SK-N-SH treated with all-trans-retinoic acid at 6 μM for 48 hours (cell line): ENCODE measurements around the gene CCL17.

ENCODE experiments used
- ARNTL ChIP-seq: fragments of 450-650 bp; formaldehyde crosslinking; IDR thresholded peaks from 2 replicates; pipeline ENCODE4 v1.5.0; 2020; ENCODE audit warnings: low read depth, mild to moderate bottlenecking, moderate library complexity, borderline replicate concordance
- CREB5 ChIP-seq: fragments of 250-450 bp; sonication (Bioruptor Pico); IDR thresholded peaks from 2 replicates; pipeline ENCODE4 v1.5.1; 2020; ENCODE audit warnings: low read depth, mild to moderate bottlenecking, moderate library complexity
- CSDC2 ChIP-seq: fragments of 250-450 bp; sonication (Bioruptor Pico); IDR thresholded peaks from 2 replicates; pipeline ENCODE4 v1.5.0; 2020; ENCODE audit warnings: mild to moderate bottlenecking, moderate library complexity
- CSRNP3 ChIP-seq: fragments of 250-450 bp; sonication (Bioruptor Pico); IDR thresholded peaks from 2 replicates; pipeline ENCODE4 v1.5.1; 2021; ENCODE audit warnings: mild to moderate bottlenecking, moderate library complexity
- OSR1 ChIP-seq: fragments of 250-450 bp; sonication (Bioruptor Pico); IDR thresholded peaks from 2 replicates; pipeline ENCODE4 v1.8.0; 2022; ENCODE audit warnings: moderate library complexity, mild to moderate bottlenecking, inconsistent platforms
- PATZ1 ChIP-seq: fragments of 250-450 bp; sonication (Bioruptor Pico); IDR thresholded peaks from 2 replicates; pipeline ENCODE4 v1.8.0; 2020; ENCODE audit warnings: mild to moderate bottlenecking, moderate library complexity, borderline replicate concordance
- POU6F1 ChIP-seq: fragments of 250-450 bp; sonication (Bioruptor Pico); IDR thresholded peaks from 2 replicates; pipeline ENCODE4 v1.8.0; 2021; ENCODE audit warnings: low read depth, mild to moderate bottlenecking, moderate library complexity, borderline replicate concordance
- PPARA ChIP-seq: fragments of 250-450 bp; sonication (Bioruptor Pico); IDR thresholded peaks from 2 replicates; pipeline ENCODE4 v1.5.0; 2020; ENCODE audit warnings: mild to moderate bottlenecking, borderline replicate concordance
- RARB ChIP-seq: fragments of 250-450 bp; sonication (Bioruptor Pico); IDR thresholded peaks from 2 replicates; pipeline ENCODE4 v1.8.0; 2021; ENCODE audit warnings: mild to moderate bottlenecking, moderate library complexity
- TCF4 ChIP-seq: fragments of 250-450 bp; sonication (Bioruptor Pico); IDR thresholded peaks from 2 replicates; pipeline ENCODE4 v1.8.0; 2021; ENCODE audit warnings: mild to moderate bottlenecking, moderate library complexity, borderline replicate concordance
- TSHZ2 ChIP-seq: fragments of 250-450 bp; sonication (Bioruptor Pico); IDR thresholded peaks from 2 replicates; pipeline ENCODE4 v1.5.0; 2020; ENCODE audit warnings: mild to moderate bottlenecking, moderate library complexity
- ZC3H10 ChIP-seq: fragments of 250-450 bp; sonication (Bioruptor Pico); IDR thresholded peaks from 2 replicates; pipeline ENCODE4 v1.5.1; 2021; ENCODE audit warnings: mild to moderate bottlenecking, moderate library complexity
- ZFP3 ChIP-seq: fragments of 250-450 bp; sonication (Bioruptor Pico); IDR thresholded peaks from 2 replicates; pipeline ENCODE4 v1.5.0; 2020; ENCODE audit warnings: mild to moderate bottlenecking, moderate library complexity
- ZFP30 ChIP-seq: fragments of 450-650 bp; formaldehyde crosslinking; IDR thresholded peaks from 2 replicates; pipeline ENCODE4 v1.5.0; 2022; ENCODE audit warnings: mild to moderate bottlenecking, moderate library complexity

- TF ChIP-seq TSHZ2 (CRISPR knock-in tag) (no peak), ZFP30 (CRISPR knock-in tag) (no peak), ZFP3 (CRISPR knock-in tag) (no peak), PATZ1 (CRISPR knock-in tag) (no peak), CREB5 (CRISPR knock-in tag) (no peak), POU6F1 (CRISPR knock-in tag) (no peak), RARB (CRISPR knock-in tag) (no peak), ARNTL (CRISPR knock-in tag) (no peak), PPARA (CRISPR knock-in tag) (no peak), CSDC2 (no peak), ZC3H10 (no peak), OSR1 (CRISPR knock-in tag) (no peak), CSRNP3 (CRISPR knock-in tag) (no peak), TCF4 (CRISPR knock-in tag) (no peak)
Observed at GRCh38 chr16:57394444-57394843, 10.1 kb upstream of the CCL17 start.
